GM12891 (cell line): ENCODE measurements around the gene APBA2.

Source experiments
- POLR2A ChIP-seq: IDR thresholded peaks from 2 replicates; pipeline ENCODE4 v1.6.1; 2011; ENCODE audit warnings: low read depth, low read length, control low read depth
- POLR2AphosphoS5 ChIP-seq: IDR thresholded peaks from 2 replicates; pipeline ENCODE4 v1.6.1; 2011; ENCODE audit warnings: low read depth, low read length, control low read depth
- SPI1 ChIP-seq: IDR thresholded peaks from 2 replicates; pipeline ENCODE4 v1.6.1; 2011; ENCODE audit warnings: low read depth, low read length, control low read depth
- TAF1 ChIP-seq: IDR thresholded peaks from 2 replicates; pipeline ENCODE4 v1.6.1; 2011; ENCODE audit warnings: low read depth, low read length, control low read depth

DNA sequence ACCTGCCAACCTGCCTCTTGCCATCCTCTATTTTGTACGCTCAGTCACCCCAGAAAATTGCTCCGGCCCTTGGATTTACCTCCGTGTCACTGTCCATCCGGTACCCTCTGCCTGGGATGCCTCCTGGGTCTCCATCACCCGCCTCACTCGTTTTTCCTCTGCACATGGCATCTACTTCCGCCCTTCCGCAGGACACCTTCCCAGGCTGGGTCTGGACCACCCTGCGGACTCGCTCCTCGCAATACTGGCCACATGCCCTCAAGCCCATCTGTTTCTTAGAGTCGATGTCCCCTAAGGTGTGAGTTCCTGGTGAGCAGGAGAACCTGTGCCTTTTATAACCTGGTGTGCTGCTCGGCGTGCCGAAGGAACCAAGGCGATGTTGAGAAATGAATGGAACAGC, 58.5 kb downstream of the APBA2 start:
- TF ChIP-seq POLR2AphosphoS5: no peak
- TF ChIP-seq POLR2A: no peak
- no peak for TF ChIP-seq TAF1
- no peak for TF ChIP-seq SPI1
